T-helper 2 cell treated with Interferon-gamma antibody and Interleukin-4, amounts not matched to agents 5 μg/mL and 100 μg/mL, for 36 hours (primary cell): ENCODE results near the gene C5orf63.
"Not testable (repeated sequence)": the region's sequence is repeated elsewhere in the genome, so short reads cannot be mapped to it uniquely, and the experiment has no call there.

ENCODE experiments used
- DNase-seq: peaks from one replicate; pipeline ENCODE4 v3.0.0; 2021; ENCODE audit warnings: low spot score
- H3K27ac Mint-ChIP-seq: one replicate; pipeline ENCODE4 v1.8.0; 2021; ENCODE audit warnings: mild to moderate bottlenecking, mixed read lengths
- H3K27me3 Mint-ChIP-seq: one replicate; pipeline ENCODE4 v1.8.0; 2021; ENCODE audit warnings: low read depth, mixed read lengths
- H3K36me3 Mint-ChIP-seq: one replicate; pipeline ENCODE4 v1.8.0; 2021; ENCODE audit warnings: low read depth, mixed read lengths
- H3K4me1 Mint-ChIP-seq: one replicate; pipeline ENCODE4 v1.8.0; 2021; ENCODE audit warnings: low read depth, mixed read lengths
- H3K4me3 Mint-ChIP-seq: one replicate; pipeline ENCODE4 v1.8.0; 2022; ENCODE audit warnings: mild to moderate bottlenecking, moderate library complexity, mixed read lengths
- H3K9me3 Mint-ChIP-seq: one replicate; pipeline ENCODE4 v1.8.0; 2021; ENCODE audit warnings: mixed read lengths

Gene C5orf63

GRCh38 chr5:127014573-127014972 lies 58.7 kb downstream of the C5orf63 start:
- no peaks in the 10 kb centered on the region for H3K27me3 Mint-ChIP-seq
- H3K4me3 Mint-ChIP-seq: no peak overlapping the region
- H3K9me3 Mint-ChIP-seq: peaks cover 4% of the 10 kb centered on the region
- no peak for DNase-seq
- no peaks in the 10 kb centered on the region for H3K36me3 Mint-ChIP-seq
- H3K4me1 Mint-ChIP-seq: no peaks in the 10 kb centered on the region
- H3K27ac Mint-ChIP-seq: no peak overlapping the region

GRCh38 chr5:127013407-127013806 lies 59.9 kb downstream of the C5orf63 start:
- no peak overlapping the region for H3K27ac Mint-ChIP-seq
- H3K4me3 Mint-ChIP-seq: no peak overlapping the region
- no peaks in the 10 kb centered on the region for H3K4me1 Mint-ChIP-seq
- H3K36me3 Mint-ChIP-seq: no peaks in the 10 kb centered on the region
- peaks cover 4% of the 10 kb centered on the region for H3K9me3 Mint-ChIP-seq
- no peaks in the 10 kb centered on the region for H3K27me3 Mint-ChIP-seq
- DNase-seq: no peak

DNA sequence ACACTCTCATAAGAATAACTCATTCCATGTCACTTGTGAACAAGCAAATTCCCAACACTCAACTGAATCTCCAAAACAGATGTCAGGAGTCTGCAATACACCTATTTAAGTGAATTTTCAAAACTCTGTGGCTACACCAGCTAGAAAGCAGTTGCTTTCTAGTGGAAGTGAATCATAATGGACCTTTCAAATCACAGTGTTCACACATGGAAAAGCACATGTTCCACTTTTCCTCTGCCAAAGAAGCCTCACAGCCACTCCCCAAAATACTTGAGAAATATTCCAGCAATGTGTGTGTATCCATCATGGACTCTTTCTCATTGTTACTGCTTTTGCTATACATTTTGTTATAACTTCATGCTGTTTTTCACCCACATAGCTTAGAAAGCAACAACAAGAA lies 60.4 kb downstream of the C5orf63 start:
- Mint-ChIP-seq H3K4me3 (no peak overlapping the region), H3K27me3 (no peaks in the 10 kb centered on the region), H3K9me3 (peaks cover 4% of the 10 kb centered on the region), H3K4me1 (no peaks in the 10 kb centered on the region), H3K27ac (no peak overlapping the region), H3K36me3 (no peaks in the 10 kb centered on the region)
- DNase-seq: no peak

DNA sequence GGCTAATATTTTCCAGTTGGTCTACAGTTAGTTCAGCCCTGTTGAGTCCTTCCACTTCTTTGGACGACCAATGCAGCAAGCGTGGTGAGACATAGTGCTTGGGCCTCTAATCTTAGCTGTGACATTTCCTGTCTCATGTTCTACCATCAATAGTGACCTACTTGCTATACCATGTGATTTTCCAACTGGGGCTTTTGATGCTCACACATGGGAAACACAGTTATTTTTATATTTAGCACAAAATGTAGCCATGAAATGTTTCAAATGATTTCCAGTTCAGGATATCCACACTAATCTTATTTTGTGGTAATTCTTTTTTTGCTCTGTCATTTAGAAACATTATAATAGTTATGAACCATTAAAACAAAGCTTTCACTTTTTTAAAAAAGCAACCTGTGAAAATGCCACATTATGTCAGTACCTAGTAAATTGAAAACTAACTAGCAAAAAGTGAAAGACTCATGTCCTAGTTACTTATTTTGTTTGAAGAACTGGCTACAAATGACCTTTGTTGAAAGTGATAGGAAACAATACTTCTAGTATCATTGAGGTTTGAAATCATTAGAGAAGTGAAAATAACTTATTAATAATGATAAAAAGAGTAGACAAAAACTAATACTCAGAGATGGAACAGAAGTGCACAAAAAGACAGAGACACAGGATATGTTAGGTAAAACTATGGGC lies 61.2 kb downstream of the C5orf63 start:
- no peak for DNase-seq
- H3K27ac Mint-ChIP-seq: no peak overlapping the region
- no peaks in the 10 kb centered on the region for H3K36me3 Mint-ChIP-seq
- peaks cover 4% of the 10 kb centered on the region for H3K9me3 Mint-ChIP-seq
- no peak overlapping the region for H3K4me3 Mint-ChIP-seq
- no peaks in the 10 kb centered on the region for H3K4me1 Mint-ChIP-seq
- H3K27me3 Mint-ChIP-seq: no peaks in the 10 kb centered on the region

- H3K4me1 Mint-ChIP-seq: no peaks in the 10 kb centered on the region
- peaks cover 4% of the 10 kb centered on the region for H3K9me3 Mint-ChIP-seq
- no peak overlapping the region for H3K4me3 Mint-ChIP-seq
- no peak for DNase-seq
- no peak overlapping the region for H3K27ac Mint-ChIP-seq
- no peaks in the 10 kb centered on the region for H3K36me3 Mint-ChIP-seq
- no peaks in the 10 kb centered on the region for H3K27me3 Mint-ChIP-seq
Observed at GRCh38 chr5:127011153-127011552, 62.1 kb downstream of the C5orf63 start.

DNA sequence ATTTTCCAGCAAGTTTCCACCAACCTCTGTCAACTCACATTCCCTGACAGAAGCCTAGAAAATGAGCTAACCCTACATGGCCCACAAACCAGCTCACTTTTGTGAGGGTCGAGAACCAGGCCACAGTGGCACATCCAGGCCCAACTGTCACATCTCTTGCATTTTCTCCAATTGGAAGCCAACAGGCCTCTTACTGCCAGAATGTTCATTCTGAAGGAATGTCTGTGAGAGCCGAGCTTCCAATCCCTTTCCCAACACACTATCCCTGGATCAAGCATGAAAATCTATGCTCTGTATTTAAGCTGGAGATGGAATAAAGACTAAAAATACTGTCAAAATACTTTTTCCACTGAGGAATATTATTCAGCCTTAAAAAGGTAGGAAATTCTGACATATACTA lies 62.9 kb downstream of the C5orf63 start:
- no peaks in the 10 kb centered on the region for H3K4me1 Mint-ChIP-seq
- no peak overlapping the region for H3K27ac Mint-ChIP-seq
- no peaks in the 10 kb centered on the region for H3K27me3 Mint-ChIP-seq
- no peaks in the 10 kb centered on the region for H3K36me3 Mint-ChIP-seq
- H3K9me3 Mint-ChIP-seq: peaks cover 4% of the 10 kb centered on the region
- no peak overlapping the region for H3K4me3 Mint-ChIP-seq
- no peak for DNase-seq

- H3K9me3 Mint-ChIP-seq: peaks cover 4% of the 10 kb centered on the region
- H3K27ac Mint-ChIP-seq: no peak overlapping the region
- H3K27me3 Mint-ChIP-seq: no peaks in the 10 kb centered on the region
- DNase-seq: no peak
- H3K36me3 Mint-ChIP-seq: no peaks in the 10 kb centered on the region
- no peak overlapping the region for H3K4me3 Mint-ChIP-seq
- no peaks in the 10 kb centered on the region for H3K4me1 Mint-ChIP-seq
Observed at GRCh38 chr5:127009784-127010183, 63.5 kb downstream of the C5orf63 start.

GRCh38 chr5:127008300-127008975 lies 64.9 kb downstream of the C5orf63 start:
- Mint-ChIP-seq H3K27ac (no peak overlapping the region), H3K36me3 (no peaks in the 10 kb centered on the region), H3K9me3 (peaks cover 4% of the 10 kb centered on the region)

DNA sequence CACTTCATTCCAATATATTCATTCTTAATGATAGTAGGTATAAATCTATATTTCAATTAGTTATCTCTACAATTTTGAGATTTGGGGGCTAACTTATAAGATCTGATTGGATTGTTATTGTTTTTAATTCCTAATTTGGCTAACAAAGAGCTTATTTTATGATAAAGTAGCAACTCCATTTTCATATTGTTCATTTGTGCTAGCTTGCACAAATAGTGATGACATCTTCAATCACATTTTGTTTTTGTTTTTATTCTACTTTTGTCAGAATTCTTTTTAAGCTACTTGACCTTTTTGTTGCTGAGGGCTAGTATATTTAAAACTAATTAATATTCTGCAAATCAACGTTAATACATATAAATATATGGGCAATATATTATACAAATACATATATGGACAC lies 65.8 kb downstream of the C5orf63 start:
- H3K4me3 Mint-ChIP-seq: no peak overlapping the region
- DNase-seq: no peak

More at GRCh38 chr5:127008300-127008975, 64.9 kb downstream of the C5orf63 start:
- no peaks in the 10 kb centered on the region for H3K27me3 Mint-ChIP-seq
- H3K4me1 Mint-ChIP-seq: no peaks in the 10 kb centered on the region
- no peak for DNase-seq
- no peak overlapping the region for H3K4me3 Mint-ChIP-seq

GRCh38 chr5:127006744-127007143 lies 66.6 kb downstream of the C5orf63 start:
- Mint-ChIP-seq H3K4me1 (no peaks in the 10 kb centered on the region), H3K27me3 (no peaks in the 10 kb centered on the region), H3K4me3 (no peak overlapping the region), H3K36me3 (no peaks in the 10 kb centered on the region), H3K27ac (no peak overlapping the region), H3K9me3 (peaks cover 4% of the 10 kb centered on the region)
- no peak for DNase-seq

More for the DNA sequence above, 65.8 kb downstream of the C5orf63 start:
- no peaks in the 10 kb centered on the region for H3K27me3 Mint-ChIP-seq
- H3K4me1 Mint-ChIP-seq: no peaks in the 10 kb centered on the region
- H3K36me3 Mint-ChIP-seq: no peaks in the 10 kb centered on the region
- peaks cover 4% of the 10 kb centered on the region for H3K9me3 Mint-ChIP-seq
- no peak overlapping the region for H3K27ac Mint-ChIP-seq

DNA sequence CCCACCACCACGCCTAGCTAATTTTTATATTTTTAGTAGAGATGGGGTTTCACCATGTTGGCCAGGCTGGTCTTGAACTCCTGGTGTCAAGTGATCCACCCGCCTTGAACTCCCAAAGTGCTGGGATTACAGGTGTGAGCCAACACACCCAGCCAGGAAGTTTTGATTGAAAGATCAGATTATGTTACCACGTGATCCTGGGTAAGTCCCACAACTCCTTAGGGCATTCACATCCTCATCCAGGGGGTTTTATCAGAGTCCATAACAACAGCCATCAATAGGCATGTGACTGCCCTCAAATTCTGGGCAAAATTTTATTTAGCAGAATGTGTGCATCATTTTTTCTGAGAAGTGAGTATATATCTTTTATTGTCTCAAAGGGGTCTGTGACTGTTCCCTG lies 68.0 kb downstream of the C5orf63 start:
- H3K27me3 Mint-ChIP-seq, DNase-seq, H3K4me1 Mint-ChIP-seq, H3K36me3 Mint-ChIP-seq, H3K4me3 Mint-ChIP-seq, H3K9me3 Mint-ChIP-seq, H3K27ac Mint-ChIP-seq: not testable (repeated sequence)

DNA sequence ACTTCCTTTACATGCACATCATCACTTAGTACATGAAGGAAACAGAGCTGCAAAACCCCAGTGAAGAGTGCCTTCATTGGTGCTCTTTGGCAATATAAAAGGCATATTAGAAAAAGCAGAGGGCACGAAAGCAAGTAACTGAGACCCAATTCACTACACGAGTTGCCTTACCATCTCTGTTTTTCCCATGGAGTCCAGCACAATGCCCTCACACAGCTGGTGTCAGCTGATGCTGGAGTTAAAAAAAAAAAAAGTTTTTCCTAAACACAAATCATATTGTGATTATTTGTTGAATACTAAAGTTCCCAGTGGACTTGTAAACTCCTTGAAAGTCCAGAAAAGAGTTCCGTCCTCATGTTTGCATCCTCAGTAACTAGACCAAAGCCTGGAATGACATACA lies 68.6 kb downstream of the C5orf63 start:
- H3K27ac Mint-ChIP-seq: no peak overlapping the region
- no peaks in the 10 kb centered on the region for H3K36me3 Mint-ChIP-seq
- no peak overlapping the region for H3K4me3 Mint-ChIP-seq
- H3K27me3 Mint-ChIP-seq: no peaks in the 10 kb centered on the region
- DNase-seq: no peak
- H3K9me3 Mint-ChIP-seq: no peaks in the 10 kb centered on the region
- H3K4me1 Mint-ChIP-seq: no peaks in the 10 kb centered on the region

- H3K4me3 Mint-ChIP-seq: no peak overlapping the region
- DNase-seq: no peak
- H3K9me3 Mint-ChIP-seq: no peaks in the 10 kb centered on the region
- no peaks in the 10 kb centered on the region for H3K36me3 Mint-ChIP-seq
- H3K27me3 Mint-ChIP-seq: no peaks in the 10 kb centered on the region
- no peaks in the 10 kb centered on the region for H3K4me1 Mint-ChIP-seq
- H3K27ac Mint-ChIP-seq: no peak overlapping the region
Observed at GRCh38 chr5:127003798-127004495, 69.4 kb downstream of the C5orf63 start.

DNA sequence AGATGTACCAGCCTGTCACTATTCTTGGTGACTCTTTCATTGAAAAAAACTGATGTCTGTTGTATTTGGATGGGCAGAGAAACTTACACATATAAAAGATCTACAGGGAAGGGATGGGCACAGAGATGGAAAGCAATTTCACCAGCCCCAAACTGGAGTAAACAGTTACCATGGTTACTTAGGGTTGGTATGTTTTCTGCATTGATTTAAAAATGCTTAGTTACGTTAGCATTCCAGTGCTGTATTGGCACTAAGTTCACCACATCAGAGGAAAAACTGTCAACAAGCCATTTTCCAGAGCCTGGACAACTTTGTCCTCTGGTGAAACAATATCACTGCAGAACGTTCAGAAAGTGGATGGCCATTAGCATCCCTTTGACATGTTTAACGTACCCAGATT lies 70.9 kb downstream of the C5orf63 start:
- DNase-seq: no peak

More for the DNA sequence above, 70.9 kb downstream of the C5orf63 start:
- Mint-ChIP-seq H3K9me3 (no peaks in the 10 kb centered on the region), H3K4me1 (no peaks in the 10 kb centered on the region), H3K27ac (no peak overlapping the region), H3K4me3 (no peak overlapping the region), H3K36me3 (no peaks in the 10 kb centered on the region), H3K27me3 (no peaks in the 10 kb centered on the region)
